Neural cell (in vitro differentiated cells): Measurements from ENCODE around the gene TBL1XR1. TPM values are rescaled to one million over a fixed set of nuclear protein-coding genes. Genes with fewer than 3 reads are reported as not detected.
A peak's percentile ranks its signal among the peaks of the same experiment; 100 is the strongest.

Experiments
- H2AFZ ChIP-seq: fragments of 200-600, 300-800 bp; sonication (generic), shearing (Covaris generic); 2 replicates; pipeline ENCODE4 v1.6.0; 2014; ENCODE audit warnings: low read depth, mild to moderate bottlenecking, antibody characterized with exemption, low read length, moderate library complexity
- H3F3A ChIP-seq: fragments of 200-600 bp; shearing (Covaris generic); 2 replicates; pipeline ENCODE4 v1.6.1; 2016; ENCODE audit warnings: mild to moderate bottlenecking, moderate library complexity, mixed read lengths, antibody characterized with exemption, low read length; ENCODE audit not compliant: insufficient read depth, poor library complexity, severe bottlenecking
- H3K27ac ChIP-seq: fragments of 200-600, 300-800 bp; sonication (generic), shearing (Covaris generic); 2 replicates; pipeline ENCODE4 v1.5.1; 2014; ENCODE audit warnings: mild to moderate bottlenecking, low read length, moderate library complexity
- H3K27me3 ChIP-seq: fragments of 300-800, 200-600 bp; sonication (generic), shearing (Covaris generic); 2 replicates; pipeline ENCODE4 v1.6.0; 2014; ENCODE audit warnings: mild to moderate bottlenecking, low read depth, low read length, moderate library complexity; ENCODE audit not compliant: insufficient read depth
- H3K36me3 ChIP-seq: fragments of 300-800, 200-600 bp; sonication (generic), shearing (Covaris generic); 2 replicates; pipeline ENCODE4 v1.5.1; 2014; ENCODE audit warnings: mild to moderate bottlenecking, antibody characterized with exemption, low read length, moderate library complexity; ENCODE audit not compliant: insufficient read depth
- H3K4me2 ChIP-seq: fragments of 300-800, 200-600 bp; sonication (generic), shearing (Covaris generic); 2 replicates; pipeline ENCODE4 v1.6.0; 2014; ENCODE audit warnings: mild to moderate bottlenecking, low read length
- H3K4me3 ChIP-seq: fragments of 300-800, 200-600 bp; sonication (generic), shearing (Covaris generic); 2 replicates; pipeline ENCODE4 v1.5.1; 2014; ENCODE audit warnings: mild to moderate bottlenecking, low read length, moderate library complexity
- H3K79me2 ChIP-seq: fragments of 200-600 bp; shearing (Covaris generic); replicated peaks from 2 replicates; pipeline ENCODE4 v1.6.0; 2014; ENCODE audit warnings: mild to moderate bottlenecking, low read length, moderate library complexity; ENCODE audit not compliant: insufficient read depth
- H3K9ac ChIP-seq: fragments of 300-800, 200-600 bp; sonication (generic), shearing (Covaris generic); 2 replicates; pipeline ENCODE4 v1.6.1; 2016; ENCODE audit warnings: mild to moderate bottlenecking, low read length, mixed read lengths
- H3K9me2 ChIP-seq: fragments of 200-600 bp; shearing (Covaris generic); 2 replicates; pipeline ENCODE4 v1.6.1; 2016; ENCODE audit warnings: mild to moderate bottlenecking, low read length, mixed read lengths; ENCODE audit not compliant: insufficient read depth
- H3K9me3 ChIP-seq: fragments of 200-600, 300-800 bp; sonication (generic), shearing (Covaris generic); 2 replicates; pipeline ENCODE4 v1.6.1; 2016; ENCODE audit warnings: mild to moderate bottlenecking, mixed run types, low read length, moderate library complexity, mixed read lengths
- H4K20me1 ChIP-seq: fragments of 200-600 bp; shearing (Covaris generic); 2 replicates; pipeline ENCODE4 v1.6.1; 2016; ENCODE audit warnings: mild to moderate bottlenecking, mixed run types; ENCODE audit not compliant: insufficient read depth
- CTCF ChIP-seq: fragments of 450-650 bp; IDR thresholded peaks from 2 replicates; pipeline ENCODE4 v1.5.1; 2014; ENCODE audit warnings: antibody characterized with exemption, mild to moderate bottlenecking, moderate library complexity; ENCODE audit not compliant: poor library complexity, severe bottlenecking
- EP300 ChIP-seq: fragments of 450-650 bp; conservative IDR thresholded peaks from 2 replicates; pipeline ENCODE4 v1.6.1; 2014; ENCODE audit warnings: antibody characterized with exemption, mild to moderate bottlenecking, moderate library complexity; ENCODE audit not compliant: poor library complexity, severe bottlenecking
- EZH2 ChIP-seq: fragments of 200-600, 300-800 bp; shearing (Covaris generic), sonication (generic); IDR thresholded peaks from 2 replicates; pipeline ENCODE4 v1.6.1; 2014; ENCODE audit warnings: antibody characterized with exemption, low read length, borderline replicate concordance, mild to moderate bottlenecking; ENCODE audit not compliant: insufficient read depth, poor library complexity, severe bottlenecking
- MXI1 ChIP-seq: fragments of 450-650 bp; conservative IDR thresholded peaks from 2 replicates; pipeline ENCODE4 v1.6.1; 2014; ENCODE audit warnings: antibody characterized with exemption, mild to moderate bottlenecking; ENCODE audit not compliant: poor library complexity, severe bottlenecking
- POLR2AphosphoS5 ChIP-seq: IDR thresholded peaks from 2 replicates; pipeline ENCODE4 v1.6.1; 2012
- RAD21 ChIP-seq: fragments of 450-650 bp; conservative IDR thresholded peaks from 2 replicates; pipeline ENCODE4 v1.6.1; 2014; ENCODE audit warnings: antibody characterized with exemption, mild to moderate bottlenecking, moderate library complexity
- REST ChIP-seq: IDR thresholded peaks from 2 replicates; pipeline ENCODE4 v1.6.1; 2012; ENCODE audit warnings: borderline replicate concordance
- SMC3 ChIP-seq: fragments of 450-650 bp; conservative IDR thresholded peaks from 2 replicates; pipeline ENCODE4 v1.6.1; 2014; ENCODE audit warnings: antibody characterized with exemption, mild to moderate bottlenecking, moderate library complexity; ENCODE audit not compliant: poor library complexity
- TAF1 ChIP-seq: IDR thresholded peaks from 2 replicates; pipeline ENCODE4 v1.6.1; 2012; ENCODE audit warnings: low read depth
- polyA plus RNA-seq: library from polyadenylated mRNA; depleted of rRNA; stranded (reverse); fragments of >200 nt; gene quantifications from 2 replicates; pipeline ENCODE4 v1.2.3, GENCODE V29; 2014

TBL1XR1 gene
- polyA plus RNA-seq, 1 donor from 2014 or later, result 96.3 TPM

- no peaks in the 10 kb centered on the region for H4K20me1 ChIP-seq
- no peaks in the 10 kb centered on the region for H3K9me2 ChIP-seq
- no peaks in the 10 kb centered on the region for H3K9me3 ChIP-seq
- H3K4me3 ChIP-seq, result no peak overlapping the region
- peaks cover 3% of the 10 kb centered on the region for H3K79me2 ChIP-seq
- no peak overlapping the region for H3K9ac ChIP-seq
- H2AFZ ChIP-seq, result no peak overlapping the region
- TF ChIP-seq MXI1, result no peak
- TF ChIP-seq EZH2, result no peak
- TF ChIP-seq POLR2AphosphoS5, result no peak
- no peak for TF ChIP-seq EP300
- no peak for TF ChIP-seq SMC3
- TF ChIP-seq REST, result no peak
- TF ChIP-seq CTCF, result no peak
- TF ChIP-seq RAD21, result no peak
- TF ChIP-seq TAF1, result no peak
- H3K27me3 ChIP-seq, result no peaks in the 10 kb centered on the region
- H3K4me2 ChIP-seq, result no peak overlapping the region
- no peak overlapping the region for H3K27ac ChIP-seq
- H3F3A ChIP-seq, result no peaks in the 10 kb centered on the region
- H3K36me3 ChIP-seq, result peaks cover 10% of the 10 kb centered on the region
Observed at GRCh38 chr3:177045767-177046166, 151.5 kb downstream of the TBL1XR1 start.

- peaks cover 10% of the 10 kb centered on the region for H3K36me3 ChIP-seq
- H3K27me3 ChIP-seq, result no peaks in the 10 kb centered on the region
- no peak overlapping the region for H3K4me3 ChIP-seq
- no peaks in the 10 kb centered on the region for H3F3A ChIP-seq
- no peaks in the 10 kb centered on the region for H3K9me3 ChIP-seq
- no peak overlapping the region for H2AFZ ChIP-seq
- H3K9ac ChIP-seq, result no peak overlapping the region
- no peaks in the 10 kb centered on the region for H3K9me2 ChIP-seq
- no peaks in the 10 kb centered on the region for H3K79me2 ChIP-seq
- H3K4me2 ChIP-seq, result no peak overlapping the region
- TF ChIP-seq EP300, result no peak
- TF ChIP-seq REST, result no peak
- no peaks in the 10 kb centered on the region for H4K20me1 ChIP-seq
- peak overlapping the region; percentile 17 for H3K27ac ChIP-seq
Observed at GRCh38 chr3:177045222-177045621, 152.1 kb downstream of the TBL1XR1 start.
